ENCODE measurements around the gene DRC1.
"Not testable (repeated sequence)": the region's sequence is repeated elsewhere in the genome, so short reads cannot be mapped to it uniquely, and the experiment has no call there.

DRC1 gene

GRCh38 chr2:26464390-26465265 is 62.9 kb downstream of the DRC1 start:
- DNase-seq = no peak

DNA sequence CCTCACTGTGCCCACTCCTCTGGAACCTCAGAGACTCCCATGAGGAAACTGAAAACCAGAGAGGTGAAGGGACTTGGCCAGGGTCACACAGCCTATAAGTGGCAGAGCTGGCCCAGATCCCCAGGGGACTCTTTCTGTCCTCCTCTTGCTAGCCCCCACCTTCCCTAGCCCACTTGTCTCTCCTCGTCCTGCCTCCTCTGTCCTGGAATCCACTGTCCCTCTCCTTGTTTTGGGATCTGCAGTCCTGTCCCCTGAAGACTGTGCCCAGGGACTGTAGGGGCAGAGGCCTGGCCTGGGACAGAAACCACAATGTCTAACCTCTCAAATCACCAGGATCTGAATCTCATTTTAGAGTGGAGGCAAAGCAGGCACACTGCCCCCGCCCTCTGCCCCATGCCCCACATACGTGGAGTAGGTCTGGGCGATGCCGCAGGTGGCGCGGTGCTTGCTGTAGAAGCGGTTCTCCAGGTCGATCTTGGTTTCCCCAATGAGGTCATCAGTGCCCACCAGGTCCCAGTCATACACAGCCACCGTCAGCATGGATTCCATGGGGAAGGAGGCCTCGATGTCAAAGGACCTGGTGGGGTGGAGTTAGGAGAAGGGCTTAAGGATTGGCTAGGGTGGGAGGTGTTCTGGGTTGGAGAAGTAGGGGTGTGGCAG is 63.7 kb downstream of the DRC1 start:
- no peak for DNase-seq

- no peak for DNase-seq
Observed at GRCh38 chr2:26465981-26466471, 64.3 kb downstream of the DRC1 start.

DNA sequence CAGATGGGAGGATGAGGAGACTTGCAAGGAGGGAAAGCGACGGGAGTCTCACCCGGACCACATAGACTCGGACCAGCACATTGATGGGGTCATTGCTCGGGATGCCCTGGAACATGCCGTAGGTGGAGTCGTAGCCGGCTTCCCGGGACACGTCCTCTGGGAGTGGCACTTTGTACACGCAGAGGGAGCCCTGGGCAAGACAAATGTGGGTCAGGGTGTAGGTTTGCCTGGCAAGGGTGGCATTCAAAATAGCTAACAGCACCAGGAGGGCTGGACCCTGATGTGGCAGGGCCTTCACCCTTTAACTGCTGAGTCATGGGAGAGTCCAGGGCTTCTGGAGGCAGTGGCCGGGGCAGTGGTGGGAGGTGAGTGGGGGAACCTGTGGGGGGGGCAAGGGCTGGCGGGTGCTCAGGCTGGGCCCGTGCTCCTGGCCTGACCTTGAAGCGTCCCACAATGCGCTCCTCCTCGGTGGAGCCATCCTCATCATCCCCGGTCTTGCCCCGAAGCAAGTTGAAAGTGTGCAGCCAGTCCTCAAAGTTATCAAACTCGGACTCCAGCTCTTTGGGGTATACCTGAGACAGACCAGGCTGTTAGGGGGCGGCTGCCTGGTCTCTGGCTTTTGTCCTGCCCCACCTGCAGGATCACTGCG is 65.1 kb downstream of the DRC1 start:
- no peak for DNase-seq

DNA sequence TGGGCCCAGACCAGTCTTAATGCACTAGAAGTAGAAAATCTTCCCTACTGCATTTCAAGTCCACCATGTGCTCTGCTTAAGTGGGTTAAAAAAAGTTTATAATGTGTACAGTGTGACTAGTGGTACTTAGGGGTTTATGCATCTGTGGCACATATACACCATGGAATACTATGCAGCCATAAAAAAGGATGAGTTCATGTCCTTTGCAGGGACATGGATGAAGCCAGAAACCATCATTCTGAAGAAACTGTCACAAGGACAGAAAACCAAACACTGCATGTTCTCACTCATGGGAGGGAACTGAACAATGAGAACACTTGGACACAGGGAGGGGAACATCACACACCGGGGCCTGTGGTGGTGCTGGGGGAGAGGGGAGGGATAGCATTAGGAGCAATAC is 66.8 kb downstream of the DRC1 start:
- DNase-seq = not testable (repeated sequence)

DNA sequence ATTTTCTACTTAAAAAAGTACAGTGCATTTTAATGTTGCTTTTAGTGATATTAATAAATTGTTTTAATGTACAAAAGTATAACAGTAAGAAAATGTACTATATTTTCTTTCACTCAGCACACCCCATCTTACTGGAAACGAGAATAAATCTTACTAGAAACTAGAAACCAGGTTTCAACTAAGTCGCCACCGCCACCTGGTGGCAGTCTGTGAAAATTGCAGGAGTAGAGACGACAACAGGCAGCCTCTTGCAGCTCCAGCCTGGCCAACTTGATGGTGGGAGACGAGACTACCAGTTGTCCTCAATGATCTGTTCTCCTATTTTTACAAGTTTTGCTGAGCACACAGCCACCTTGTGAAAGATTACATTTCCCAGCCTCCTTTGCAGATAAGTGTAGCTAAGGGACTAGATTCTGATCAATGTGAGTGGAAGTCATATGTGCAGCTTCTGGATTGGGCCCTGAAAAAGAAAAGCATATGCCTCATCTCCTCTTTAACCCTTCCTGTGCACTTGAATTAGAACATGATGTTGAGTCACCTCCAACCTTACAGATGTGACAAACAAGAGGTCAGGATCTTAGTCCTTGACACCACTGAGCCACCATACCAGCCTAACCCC is 67.5 kb downstream of the DRC1 start:
- peak; percentile 91 for DNase-seq

GRCh38 chr2:26469955-26470354 is 68.2 kb downstream of the DRC1 start:
- DNase-seq = no peak

DNA sequence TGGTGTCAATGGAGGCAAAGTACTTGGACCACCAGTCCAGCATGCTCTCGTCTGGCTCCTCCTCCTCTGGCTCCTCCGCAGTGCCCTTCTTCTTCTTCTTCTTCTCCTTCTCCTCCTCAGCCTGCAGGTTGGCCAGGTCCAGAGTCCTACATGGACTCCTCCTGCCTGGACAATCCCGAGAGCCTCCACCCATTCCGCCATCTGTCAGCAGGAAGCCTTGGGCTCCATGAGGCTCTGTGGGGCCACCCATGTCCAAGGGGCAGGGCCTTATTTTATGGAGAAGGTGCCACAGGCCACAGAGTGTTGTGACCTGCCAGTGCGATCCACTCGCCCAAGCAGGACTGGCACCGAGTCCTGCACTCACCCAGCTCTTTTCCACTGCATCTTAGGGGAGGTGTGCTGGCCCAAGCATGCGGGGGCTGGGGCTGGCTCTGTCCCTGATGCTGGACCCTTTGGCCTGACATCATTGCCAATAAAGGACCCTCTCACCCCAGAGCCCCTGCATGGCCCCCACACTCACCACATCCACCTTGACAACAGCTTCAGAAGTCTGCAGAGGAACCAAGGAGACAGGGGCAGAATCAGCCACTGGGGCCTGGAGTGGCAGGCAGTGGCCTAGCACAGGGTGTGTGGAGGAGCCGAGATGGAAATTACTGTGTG is 69.0 kb downstream of the DRC1 start:
- DNase-seq = no peak

GRCh38 chr2:26471289-26471688 is 69.6 kb downstream of the DRC1 start:
- no peak for DNase-seq

- DNase-seq = no peak
Observed at GRCh38 chr2:26471766-26472706, 70.3 kb downstream of the DRC1 start.

- no peak for DNase-seq
Observed at GRCh38 chr2:26472821-26473655, 71.3 kb downstream of the DRC1 start.

DNA sequence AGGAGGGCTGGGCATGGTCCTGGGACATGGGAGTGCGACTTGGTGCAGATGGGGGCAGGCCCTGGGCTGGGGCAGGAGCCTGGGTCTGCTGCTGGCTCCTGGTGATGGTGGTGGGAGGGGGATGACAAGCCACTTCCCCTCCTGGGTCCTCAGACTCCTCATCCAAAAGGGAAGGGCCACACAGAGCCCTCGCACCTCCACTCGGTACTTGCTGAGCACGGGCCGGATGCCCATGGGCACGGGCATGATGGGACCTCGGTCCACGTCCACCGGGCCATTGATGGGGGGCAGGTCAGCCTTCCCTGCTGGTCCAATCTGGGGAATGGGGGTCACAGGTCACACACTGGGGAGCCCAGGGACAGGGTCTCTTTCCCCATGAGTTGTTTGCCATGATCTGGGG is 72.1 kb downstream of the DRC1 start:
- DNase-seq = no peak

GRCh38 chr2:26474261-26474785 is 72.6 kb downstream of the DRC1 start:
- DNase-seq = no peak

DNA sequence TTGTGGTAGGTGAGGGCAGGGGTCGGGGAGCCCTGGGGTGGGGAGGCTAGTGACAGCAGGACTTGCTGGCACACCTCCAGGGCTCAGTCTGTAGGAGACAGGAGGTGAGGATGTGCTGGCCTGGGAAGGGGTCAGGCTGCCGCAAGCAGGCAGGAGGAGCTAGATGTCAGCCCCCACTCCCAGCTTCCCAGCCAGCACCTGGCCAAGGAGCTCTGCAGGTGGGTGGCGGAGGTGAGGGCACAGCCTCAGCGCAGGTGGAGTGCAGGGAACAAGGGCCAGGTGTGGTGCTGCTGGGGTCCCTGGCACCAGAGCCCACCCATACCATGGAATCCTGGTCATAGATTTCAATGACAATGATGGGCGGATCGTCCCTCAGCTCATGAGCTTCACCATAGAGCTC is 73.3 kb downstream of the DRC1 start:
- DNase-seq = no peak

DNA sequence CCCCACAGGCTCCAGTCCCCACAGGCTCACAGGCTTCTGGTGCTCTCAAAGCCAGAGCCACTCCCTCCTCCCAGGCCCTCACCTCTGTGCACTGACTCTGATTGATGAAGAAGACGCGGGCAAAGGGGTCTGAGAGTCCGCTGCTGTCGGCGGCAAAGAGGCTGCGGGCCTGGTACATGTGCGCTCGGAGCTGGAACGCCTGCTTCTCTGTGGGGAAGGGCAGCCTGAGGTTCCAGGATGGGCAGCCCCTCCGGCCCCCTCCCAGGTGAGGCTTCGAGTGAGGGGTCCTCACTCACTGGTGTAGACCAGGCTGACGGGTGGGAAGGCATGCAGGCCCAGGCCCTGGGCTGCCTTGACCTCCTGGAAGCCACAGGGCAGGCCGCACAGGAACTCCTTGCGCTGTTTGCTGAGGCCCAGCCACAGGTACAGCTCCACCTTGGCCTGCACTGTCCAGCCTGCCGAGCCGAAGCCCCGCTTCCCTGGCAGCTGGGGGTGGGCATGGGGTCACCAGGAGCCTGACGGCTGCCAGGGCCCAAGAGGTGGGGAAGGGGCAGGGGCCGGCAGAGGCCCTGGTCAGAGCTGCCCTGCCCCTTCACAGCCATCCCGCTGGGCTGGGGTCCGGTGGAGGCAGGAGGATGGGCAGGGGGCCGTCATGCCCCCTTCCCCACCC is 74.2 kb downstream of the DRC1 start:
- no peak for DNase-seq

- DNase-seq = no peak
Observed at GRCh38 chr2:26477126-26477910, 75.6 kb downstream of the DRC1 start.

DNA sequence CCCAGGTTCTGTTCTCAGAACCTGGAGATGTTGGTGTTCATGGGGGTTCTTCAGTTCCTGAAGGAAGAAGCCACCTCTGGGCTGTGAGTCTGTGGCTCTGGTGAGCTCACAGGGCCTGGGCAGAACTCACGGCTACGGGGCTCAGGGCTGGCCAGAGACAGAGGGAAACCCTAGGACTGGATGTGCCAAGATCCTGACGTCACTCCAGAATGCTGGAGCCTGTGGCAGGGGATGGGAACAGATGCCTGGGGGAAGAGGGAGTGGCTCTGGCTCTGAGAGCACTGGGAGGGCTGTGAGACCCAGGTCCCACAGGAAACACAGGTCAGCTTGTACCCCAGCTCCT is 76.2 kb downstream of the DRC1 start, which contains the start of gene OTOF:
Gene OTOF (minus strand): TSS at position 214 of the 343 bp plus-strand sequence.
- no peak for DNase-seq

GRCh38 chr2:26478366-26478765 is 76.6 kb downstream of the DRC1 start:
- no peak for DNase-seq
